Stimulated activated CD4-positive, alpha-beta T cell treated with anti-CD3 and anti-CD28 coated beads, Interleukin-2, amount 100 ng/mL, for 4 hours (primary cell): ENCODE data around the gene OR51B6.
"Not testable (repeated sequence)": the region's sequence is repeated elsewhere in the genome, so short reads cannot be mapped to it uniquely, and the experiment has no call there.

Source experiments
- DNase-seq: peaks from one replicate; pipeline ENCODE4 v3.0.0-alpha.2; 2020; ENCODE audit warnings: low read depth

Gene OR51B6

DNA sequence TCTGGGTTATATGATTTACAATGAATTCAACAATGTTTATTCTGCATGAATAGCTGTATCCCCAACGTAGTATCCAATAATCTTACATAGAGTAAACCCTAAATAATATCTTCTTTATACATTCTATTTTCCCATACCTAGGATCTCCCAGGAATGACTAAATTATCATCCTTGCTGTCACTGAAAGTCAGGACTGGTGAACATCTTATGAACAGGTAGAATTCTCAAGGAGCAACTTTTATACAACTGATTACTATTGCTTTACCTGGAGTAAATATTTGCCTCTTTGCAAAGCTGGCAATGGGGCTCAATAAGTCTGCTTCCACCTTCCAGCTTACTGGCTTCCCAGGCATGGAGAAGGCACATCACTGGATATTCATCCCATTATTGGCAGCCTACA lies at the start of gene OR51B6:
Gene OR51B6 (plus strand): TSS at position 301 of the 400 bp plus-strand sequence. CDS start 0 bp downstream, at position 301.
- no peak for DNase-seq

- DNase-seq: no peak
Measured at GRCh38 chr11:5301846-5302245, 49.5 kb upstream of the OR51B6 start, which contains the start of gene OR51B4. TSS of gene OR51B4 (minus strand) at chr11:5301946. CDS start at chr11:5301946, 0 bp downstream.

DNA sequence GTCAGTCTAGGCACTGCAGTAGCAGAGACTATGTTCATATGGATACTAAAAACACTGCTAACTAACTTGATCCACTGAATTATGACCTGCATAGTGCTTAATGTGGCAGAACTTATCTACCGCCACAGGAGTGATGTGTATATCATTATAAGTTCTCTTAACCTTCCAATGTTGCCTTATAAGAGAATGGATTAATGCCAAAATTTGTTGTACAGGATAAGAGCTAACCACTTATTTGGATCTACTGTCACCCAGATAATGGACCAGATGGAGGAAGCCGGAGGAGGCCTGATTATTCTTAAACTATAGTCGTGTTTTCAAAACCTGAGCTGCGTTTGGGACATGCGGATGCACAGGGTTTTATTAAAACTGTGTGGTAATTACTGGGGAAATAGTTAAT lies 47.7 kb upstream of the OR51B6 start:
- DNase-seq: no peak

GRCh38 chr11:5304046-5304445 lies 47.3 kb upstream of the OR51B6 start:
- no peak for DNase-seq

DNA sequence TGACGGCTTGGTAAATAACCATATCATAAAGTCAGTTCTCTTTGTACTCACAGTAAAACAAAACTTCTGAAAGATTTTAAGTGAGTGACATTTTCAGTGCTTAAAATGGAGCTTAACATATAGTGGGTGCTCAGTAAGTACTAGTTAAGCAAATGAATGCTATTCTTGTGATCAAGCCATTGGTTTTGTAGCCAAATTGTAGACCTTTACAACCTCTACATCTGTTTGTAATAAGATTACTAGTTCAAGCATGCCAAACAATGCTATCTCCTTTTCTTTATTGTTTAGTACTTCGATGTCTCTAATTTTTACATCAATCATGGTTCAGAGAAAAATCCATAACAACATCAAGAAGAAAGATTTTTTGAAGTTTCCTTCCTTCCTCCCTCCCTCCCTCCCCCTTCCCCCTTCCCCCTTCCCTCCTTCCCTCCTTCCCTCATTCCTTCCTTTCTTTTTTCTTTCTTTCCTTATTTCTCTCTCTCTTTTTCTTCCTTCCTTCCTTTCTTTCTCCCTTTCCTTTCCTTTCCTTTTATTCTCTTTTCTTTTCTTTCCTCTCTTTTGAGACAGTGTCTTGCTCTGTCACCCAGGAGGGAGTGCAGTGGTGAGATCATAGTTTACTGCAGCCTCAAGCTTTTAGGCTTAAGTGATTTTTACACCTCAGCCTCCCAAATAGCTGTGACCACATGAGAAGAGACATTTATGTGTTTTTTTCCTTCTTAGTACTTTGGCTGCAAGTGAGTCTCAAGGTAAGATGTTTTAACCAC lies 43.9 kb upstream of the OR51B6 start:
- DNase-seq: no peak

GRCh38 chr11:5310423-5310822 lies 40.9 kb upstream of the OR51B6 start:
- no peak for DNase-seq

- DNase-seq: not testable (repeated sequence)
Measured at GRCh38 chr11:5313326-5314023, 37.8 kb upstream of the OR51B6 start.

- no peak for DNase-seq
Measured at GRCh38 chr11:5317292-5317691, 34.0 kb upstream of the OR51B6 start.

- DNase-seq: no peak
Measured at GRCh38 chr11:5324197-5324596, 27.1 kb upstream of the OR51B6 start, which contains the start of gene OR51B2. TSS of gene OR51B2 (minus strand) at chr11:5324297. CDS start at chr11:5324297, 0 bp downstream.

GRCh38 chr11:5335170-5335569 lies 16.1 kb upstream of the OR51B6 start:
- DNase-seq: no peak

DNA sequence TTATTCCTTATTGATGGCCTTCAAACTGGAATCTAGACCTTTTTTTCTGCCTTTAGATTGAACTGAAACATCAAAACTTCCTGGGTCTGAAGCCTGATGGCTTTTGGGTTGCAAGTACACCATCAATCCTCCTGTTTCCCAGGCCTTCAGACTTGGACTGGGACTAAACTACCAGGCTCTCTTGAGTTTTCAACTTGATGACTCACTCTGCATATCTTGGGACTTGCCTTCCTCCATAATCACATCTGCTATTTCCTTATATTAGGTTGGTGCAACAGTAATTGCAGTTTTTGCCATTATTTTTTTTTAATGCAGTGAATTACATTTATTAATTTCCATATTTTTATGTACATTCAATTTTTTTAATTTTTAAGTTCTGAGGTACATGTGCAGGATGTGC lies 15.0 kb upstream of the OR51B6 start:
- no peak for DNase-seq

DNA sequence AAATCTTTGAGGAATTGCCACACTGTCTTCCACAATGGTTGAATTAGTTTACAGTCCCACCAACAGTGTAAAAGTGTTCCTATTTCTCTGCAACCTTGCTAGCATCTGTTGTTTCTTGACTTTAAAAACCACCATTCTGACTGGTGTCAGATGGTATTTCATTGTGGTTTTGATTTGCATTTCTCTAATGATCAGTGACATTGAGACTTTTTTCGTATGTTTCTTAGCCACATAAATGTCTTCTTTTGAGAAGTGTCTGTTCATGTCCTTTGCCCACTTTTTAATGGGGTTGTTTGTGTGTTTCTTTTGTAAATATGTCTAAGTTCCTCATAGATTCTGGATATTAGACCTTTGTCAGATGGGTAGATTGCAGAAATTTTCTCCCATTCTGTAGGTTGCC lies 14.1 kb upstream of the OR51B6 start:
- DNase-seq: not testable (repeated sequence)

DNA sequence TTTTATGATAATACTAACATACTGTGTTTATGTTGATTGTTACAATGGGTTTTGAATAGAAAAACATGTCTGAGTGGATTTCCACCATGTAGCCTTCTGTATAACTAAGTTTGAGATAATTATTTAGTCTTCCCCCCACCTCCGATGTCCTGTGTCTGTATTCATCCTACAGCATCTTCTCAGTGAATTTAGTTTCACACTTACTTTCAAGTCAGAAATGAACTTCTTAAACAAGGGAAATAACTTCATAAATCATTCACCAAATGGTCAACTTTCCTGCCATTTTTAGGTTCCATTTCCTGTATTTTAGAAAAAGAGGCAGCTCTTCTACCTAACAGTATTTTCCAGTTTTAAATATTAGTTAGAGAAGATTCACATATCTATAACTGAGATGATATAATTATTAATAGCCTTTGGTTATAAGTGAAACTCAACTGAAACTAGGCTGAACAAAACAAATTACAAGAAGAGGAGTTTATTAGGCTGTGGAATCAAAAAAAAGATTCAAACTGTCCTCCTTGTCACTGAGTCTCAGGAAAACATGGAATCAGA lies 11.5 kb upstream of the OR51B6 start:
- DNase-seq: no peak

DNA sequence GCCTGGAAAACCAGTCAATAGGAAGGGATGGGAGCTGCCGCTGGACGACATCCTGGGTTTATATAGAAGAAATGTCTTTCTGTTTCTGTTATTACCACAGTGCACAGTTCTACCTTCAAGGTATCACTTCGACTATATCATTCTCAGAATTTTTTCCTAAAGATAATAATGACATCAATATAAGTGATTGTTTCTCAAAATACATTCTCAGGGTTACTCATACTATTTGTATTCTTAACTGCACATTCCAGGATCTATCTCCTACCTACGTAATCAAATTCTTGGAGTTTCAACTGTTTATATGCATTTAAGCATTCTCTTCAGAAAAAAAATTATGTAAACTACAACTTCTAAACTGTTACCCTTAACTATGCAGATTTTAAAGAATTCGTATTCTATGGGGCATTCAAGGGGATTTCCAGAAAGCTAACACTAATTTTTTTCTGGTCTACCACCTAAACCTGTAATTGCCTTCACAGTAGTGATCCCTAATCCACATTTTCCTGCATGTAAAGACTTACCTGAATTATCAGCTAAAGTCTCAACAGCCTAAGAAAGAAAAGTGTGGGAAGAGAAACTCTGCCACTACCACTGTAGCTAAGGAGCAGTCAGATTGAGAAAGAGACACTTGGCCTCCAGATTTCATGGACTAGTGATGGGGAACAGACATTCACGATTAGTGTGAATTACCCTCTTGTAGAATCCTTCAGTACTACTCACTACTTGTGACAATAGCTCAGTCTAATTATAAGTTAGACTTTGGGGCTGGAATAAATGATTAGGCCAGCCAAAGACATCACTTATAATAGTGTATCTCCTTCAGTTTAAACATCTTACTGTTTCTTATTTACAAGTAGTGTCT lies 7.6 kb upstream of the OR51B6 start, which contains the start of gene OR51B5:
Gene OR51B5 (minus strand): TSS at position 51 of the 862 bp plus-strand sequence. CDS start 0 bp downstream, at position 51.
- no peak for DNase-seq

DNA sequence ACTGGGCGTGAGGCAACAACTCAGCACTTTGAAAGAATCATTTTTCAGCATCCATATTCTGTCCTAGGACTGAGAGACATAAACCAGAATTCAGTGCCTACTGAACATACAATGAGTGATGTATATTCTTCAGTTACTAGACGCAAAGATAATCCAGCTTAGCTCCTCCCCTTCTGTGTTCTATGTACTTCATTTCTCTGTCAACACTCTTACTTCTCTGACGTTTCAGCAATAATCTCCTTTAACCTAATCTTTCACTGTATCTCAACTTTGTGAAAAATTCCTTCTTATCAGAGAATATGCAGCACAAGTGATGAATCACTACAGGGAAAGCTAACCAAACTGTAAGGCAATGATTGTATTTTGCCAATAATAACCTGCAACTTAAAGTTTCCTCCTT lies 5.5 kb upstream of the OR51B6 start:
- no peak for DNase-seq

DNA sequence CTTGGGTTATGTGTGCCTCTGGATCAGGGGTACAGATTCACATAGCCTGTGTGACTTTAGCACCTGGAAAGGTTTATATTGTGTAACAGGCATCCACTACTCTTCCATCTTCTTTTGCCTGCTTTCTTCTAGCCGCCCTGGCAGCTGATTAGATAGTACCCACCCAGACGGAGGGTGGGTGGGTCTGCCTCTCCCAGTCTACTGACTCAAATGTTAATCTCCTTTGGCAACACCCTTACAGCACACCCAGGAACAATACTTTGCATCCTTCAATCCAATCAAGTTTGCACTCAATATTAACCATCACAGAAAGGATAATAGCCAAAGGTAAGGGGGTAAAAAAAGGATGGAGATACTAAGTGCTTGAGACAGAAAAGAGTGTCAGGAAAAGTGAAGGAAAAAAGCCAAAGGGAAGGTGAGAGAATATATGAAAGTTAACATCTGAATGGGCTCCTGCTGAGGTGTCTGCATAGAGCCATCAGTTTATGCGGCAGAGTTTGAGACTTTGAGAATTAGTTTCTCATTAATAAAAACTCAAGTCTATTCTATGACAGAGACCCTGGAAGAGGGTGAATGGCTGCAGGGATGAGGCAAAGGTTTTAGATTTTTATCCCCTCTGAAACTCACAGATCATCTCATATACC lies 2.6 kb upstream of the OR51B6 start:
- no peak for DNase-seq

DNA sequence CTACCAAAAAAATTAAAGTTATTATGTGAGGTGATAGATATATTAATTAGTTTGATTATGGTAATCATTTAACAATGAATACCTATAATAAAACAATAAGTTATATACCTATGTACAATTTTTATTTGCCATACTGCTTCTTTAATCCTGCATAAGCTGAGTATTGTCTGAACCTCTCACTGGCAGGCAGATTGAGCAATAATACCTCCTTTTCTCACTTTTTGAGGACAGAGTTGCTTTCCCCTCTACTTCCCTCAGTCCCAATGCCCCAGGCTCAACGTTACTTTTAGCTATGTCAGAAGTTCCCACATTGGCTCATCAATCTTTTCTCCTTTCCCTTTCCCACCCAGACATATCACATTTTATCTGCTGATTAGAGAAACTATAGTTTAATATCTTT lies 1.8 kb upstream of the OR51B6 start:
- no peak for DNase-seq

- not testable (repeated sequence) for DNase-seq
Measured at GRCh38 chr11:5356031-5356430, 4.7 kb downstream of the OR51B6 start.

DNA sequence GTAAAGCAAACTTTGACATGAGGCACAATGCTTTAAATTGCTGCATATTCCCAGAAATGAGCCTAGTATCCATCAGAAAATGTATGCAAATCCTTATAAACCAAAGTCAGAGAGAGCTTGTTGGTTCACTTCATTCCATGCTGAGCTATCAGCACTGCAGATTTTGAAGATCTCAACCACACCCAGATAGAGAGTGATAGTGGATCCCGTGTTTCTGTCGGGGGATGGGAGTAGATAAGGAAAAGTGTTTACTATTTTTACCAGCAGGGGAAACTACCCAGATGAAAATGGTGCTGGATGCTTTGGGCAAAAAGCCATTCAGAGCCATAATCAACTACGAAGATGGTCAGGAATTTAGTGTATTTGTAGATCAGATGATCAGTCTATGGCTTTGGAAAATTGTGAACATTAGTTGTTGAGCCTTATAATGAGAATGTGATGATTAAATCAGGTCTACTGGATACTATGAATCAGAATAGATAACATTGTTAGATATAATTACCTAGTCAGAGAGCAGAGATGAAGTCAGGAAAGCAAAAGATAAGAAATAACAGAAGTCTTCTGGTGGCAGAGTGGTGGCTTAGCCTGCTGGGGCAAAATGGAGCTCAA lies 10.8 kb downstream of the OR51B6 start:
- DNase-seq: no peak

DNA sequence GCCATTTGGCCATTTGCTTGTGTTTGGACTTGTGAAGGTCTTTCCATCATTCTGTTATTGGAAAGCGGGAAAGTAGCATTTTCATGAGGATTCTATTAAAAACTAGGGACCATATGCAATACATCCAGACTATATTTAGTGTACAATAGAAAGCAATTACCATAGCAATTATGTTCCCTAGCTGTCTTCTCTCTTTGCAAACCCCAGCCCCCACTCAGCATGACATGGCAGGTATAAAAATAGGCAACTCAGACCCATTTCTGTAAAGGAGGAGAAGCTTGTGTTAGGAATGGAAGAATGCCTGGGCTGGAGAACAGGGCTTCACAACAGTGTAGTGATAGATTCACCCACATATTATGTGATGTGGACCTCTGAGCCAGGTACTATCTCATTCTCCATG lies 12.4 kb downstream of the OR51B6 start:
- DNase-seq: no peak

GRCh38 chr11:5364214-5364613 lies 12.9 kb downstream of the OR51B6 start:
- DNase-seq: no peak
